HL-60/S4 treated with phorbol 12-myristate 13-acetate at 8.2 ng/mL for 4 days and 3 days (cell line): ENCODE measurements around the gene CUL1.

Experiments used
- in situ Hi-C: fragments of 300-500 bp; cut with MboI; formaldehyde crosslinking; loops from 2 replicates; pipeline ENCODE4 v1.15.0; 2022; ENCODE audit warnings: low sequenced_read_pairs

CUL1 gene

GRCh38 chr7:148717266-148717793 is 18.6 kb downstream of the CUL1 start:
- in situ Hi-C loops: no loop called here

GRCh38 chr7:148718431-148718830 is 19.7 kb downstream of the CUL1 start:
- in situ Hi-C loops: no loop called here

GRCh38 chr7:148719753-148720152 is 21.1 kb downstream of the CUL1 start:
- in situ Hi-C loops: no loop called here

GRCh38 chr7:148720472-148720871 is 21.8 kb downstream of the CUL1 start:
- in situ Hi-C loops: no loop called here

- in situ Hi-C loops: no loop called here
Observed at GRCh38 chr7:148721390-148721789, 22.7 kb downstream of the CUL1 start.

- in situ Hi-C loops: no loop called here
Observed at GRCh38 chr7:148722340-148723165, 23.9 kb downstream of the CUL1 start.

GRCh38 chr7:148723166-148723559 is 24.5 kb downstream of the CUL1 start:
- in situ Hi-C loops: no loop called here

- in situ Hi-C loops: no loop called here
Observed at GRCh38 chr7:148723846-148724245, 25.1 kb downstream of the CUL1 start.

- in situ Hi-C loops: no loop called here
Observed at GRCh38 chr7:148726385-148726784, 27.7 kb downstream of the CUL1 start.

- in situ Hi-C loops: no loop called here
Observed at GRCh38 chr7:148727501-148728278, 29.0 kb downstream of the CUL1 start.

- in situ Hi-C loops: no loop called here
Observed at GRCh38 chr7:148729984-148730733, 31.5 kb downstream of the CUL1 start.

- in situ Hi-C loops: no loop called here
Observed at GRCh38 chr7:148732862-148733261, 34.2 kb downstream of the CUL1 start.

- in situ Hi-C loops: no loop called here
Observed at GRCh38 chr7:148733496-148733895, 34.8 kb downstream of the CUL1 start.

- in situ Hi-C loops: no loop called here
Observed at GRCh38 chr7:148735141-148735540, 36.4 kb downstream of the CUL1 start.

GRCh38 chr7:148735967-148736366 is 37.3 kb downstream of the CUL1 start:
- in situ Hi-C loops: no loop called here

GRCh38 chr7:148738737-148739535 is 40.2 kb downstream of the CUL1 start:
- in situ Hi-C loops: no loop called here

GRCh38 chr7:148746135-148746534 is 47.4 kb downstream of the CUL1 start:
- in situ Hi-C loops: no loop called here

- in situ Hi-C loops: no loop called here
Observed at GRCh38 chr7:148747274-148747673, 48.6 kb downstream of the CUL1 start.

GRCh38 chr7:148750442-148751355 is 52.0 kb downstream of the CUL1 start:
- in situ Hi-C loops: no loop called here
